Testis (tissue), 3 donors: ENCODE data around the gene LSM3. TPM values are rescaled to one million over a fixed set of nuclear protein-coding genes. Genes with fewer than 3 reads are reported as not detected.

Experiments
- DNase-seq: peaks from one replicate; pipeline ENCODE4 v3.0.0-alpha.2; 2019
- H3K27ac ChIP-seq, 2 donors: fragments of 200-600 bp; sonication (generic); one replicate each; pipeline ENCODE4 v1.5.1; 2019
- H3K27me3 ChIP-seq: fragments of 200-600 bp; sonication (generic); one replicate; pipeline ENCODE4 v1.5.1; 2019
- H3K36me3 ChIP-seq: fragments of 200-600 bp; sonication (generic); one replicate; pipeline ENCODE4 v1.5.1; 2017; ENCODE audit warnings: low read depth; ENCODE audit errors: missing control alignments
- H3K4me1 ChIP-seq: fragments of 200-600 bp; sonication (generic); one replicate; pipeline ENCODE4 v1.5.1; 2019
- H3K4me3 ChIP-seq, 2 donors: fragments of 200-600 bp; sonication (generic); one replicate each; pipeline ENCODE4 v1.5.1; 2017 to 2019
- H3K9me3 ChIP-seq: fragments of 200-600 bp; sonication (generic); one replicate; pipeline ENCODE4 v1.5.1; 2017
- POLR2A ChIP-seq: fragments of 450-650 bp; IDR thresholded peaks from one replicate; pipeline ENCODE4 v1.6.1; 2017; ENCODE audit warnings: antibody characterized with exemption, mild to moderate bottlenecking, moderate library complexity
- WGBS, 2 donors: methylation state at CpG; one replicate each; pipeline ENCODE4 v1.1.5; 2018; 5-methylcytosine and 5-hydroxymethylcytosine counted together
- intact Hi-C: fragments of 100-400 bp; cut with DNase I; formaldehyde crosslinking; loops from one replicate; pipeline ENCODE4 v1.15.1; 2023; ENCODE audit warnings: low total_unique reads
- polyA plus RNA-seq: library from polyadenylated mRNA; stranded (reverse); fragments of 350-450 nt; fragmentation: Illumina TruSeq; extraction: RNeasy Lipid Tissue Mini Kit (QIAGEN cat#74804); gene quantifications from one replicate; pipeline ENCODE4 v1.2.3, GENCODE V29; 2014; ENCODE audit warnings: low read depth, low replicate concordance; ENCODE audit not compliant: insufficient read depth
- total RNA-seq, 2 donors: library from RNA; depleted of rRNA; stranded (reverse); fragments of >200 nt; gene quantifications; one replicate each; pipeline ENCODE4 v1.2.3, GENCODE V29; 2016
- TF ChIP-seq, protein P1 (sequence below), 3 experiments: fragments of 450-650 bp in 2 of 3; fragments of 200-600 bp in 1 of 3; sonication (generic) in 1 of 3; IDR thresholded peaks; one replicate each; pipeline ENCODE4 v1.5.1; 2016 to 2019; ENCODE audit warnings: antibody characterized with exemption in 3 of 3, mild to moderate bottlenecking in 2 of 3, moderate library complexity in 1 of 3

LSM3 gene
- total and polyA plus RNA-seq, 3 donors from 2014 or later: 13.6 to 21.2 (median 14.9) TPM

- intact Hi-C loops: no loop called here
- H3K27me3 ChIP-seq: no peaks in the 10 kb centered on the region
- no peaks in the 10 kb centered on the region for H3K36me3 ChIP-seq
Observed at GRCh38 chr3:14169871-14170270, 8.7 kb upstream of the LSM3 start.

DNA sequence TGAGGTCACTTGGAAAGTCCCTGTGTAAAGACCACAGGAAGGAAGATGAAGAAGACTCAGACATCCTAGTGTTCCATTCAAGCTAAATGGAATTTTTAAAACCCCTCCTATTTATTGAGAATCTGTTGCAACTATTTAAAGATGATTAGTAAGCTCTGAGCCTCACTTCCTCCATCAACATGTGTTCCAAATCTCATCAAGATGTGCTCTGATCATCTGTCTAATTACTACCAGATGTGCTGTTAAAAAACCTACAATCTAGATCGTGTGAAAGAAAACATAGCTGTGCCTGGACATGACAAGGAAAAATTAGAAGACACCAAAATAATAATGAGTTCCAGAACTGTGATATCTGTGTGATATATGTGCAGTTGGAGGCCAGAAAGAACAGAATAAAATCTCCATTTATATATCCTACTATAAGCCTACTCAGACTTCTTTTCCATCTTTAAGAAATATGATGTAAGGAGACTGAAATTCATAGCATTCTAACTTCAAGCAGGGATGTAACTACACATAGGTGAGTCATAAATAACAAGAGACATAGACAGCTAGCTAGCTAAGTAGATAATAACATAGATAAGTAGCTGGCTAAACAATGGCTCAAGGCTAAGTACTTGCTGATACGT is 8.0 kb upstream of the LSM3 start:
- intact Hi-C loops: no loop called here
- no peak overlapping the region for H3K27ac ChIP-seq
- no peak overlapping the region for H3K4me3 ChIP-seq
- no peaks in the 10 kb centered on the region for H3K36me3 ChIP-seq
- WGBS, 2 donors: 66 to 73% methylated on average over 2 of the region's 2 CpGs
- H3K27me3 ChIP-seq: no peaks in the 10 kb centered on the region
- no peak for TF ChIP-seq POLR2A
- TF ChIP-seq, protein P1, sequence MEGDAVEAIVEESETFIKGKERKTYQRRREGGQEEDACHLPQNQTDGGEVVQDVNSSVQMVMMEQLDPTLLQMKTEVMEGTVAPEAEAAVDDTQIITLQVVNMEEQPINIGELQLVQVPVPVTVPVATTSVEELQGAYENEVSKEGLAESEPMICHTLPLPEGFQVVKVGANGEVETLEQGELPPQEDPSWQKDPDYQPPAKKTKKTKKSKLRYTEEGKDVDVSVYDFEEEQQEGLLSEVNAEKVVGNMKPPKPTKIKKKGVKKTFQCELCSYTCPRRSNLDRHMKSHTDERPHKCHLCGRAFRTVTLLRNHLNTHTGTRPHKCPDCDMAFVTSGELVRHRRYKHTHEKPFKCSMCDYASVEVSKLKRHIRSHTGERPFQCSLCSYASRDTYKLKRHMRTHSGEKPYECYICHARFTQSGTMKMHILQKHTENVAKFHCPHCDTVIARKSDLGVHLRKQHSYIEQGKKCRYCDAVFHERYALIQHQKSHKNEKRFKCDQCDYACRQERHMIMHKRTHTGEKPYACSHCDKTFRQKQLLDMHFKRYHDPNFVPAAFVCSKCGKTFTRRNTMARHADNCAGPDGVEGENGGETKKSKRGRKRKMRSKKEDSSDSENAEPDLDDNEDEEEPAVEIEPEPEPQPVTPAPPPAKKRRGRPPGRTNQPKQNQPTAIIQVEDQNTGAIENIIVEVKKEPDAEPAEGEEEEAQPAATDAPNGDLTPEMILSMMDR (IDR thresholded peaks at IDR 0.05): no peak
- DNase-seq: no peak
- no peaks in the 10 kb centered on the region for H3K4me1 ChIP-seq
- no peaks in the 10 kb centered on the region for H3K9me3 ChIP-seq

More at GRCh38 chr3:14169871-14170270, 8.7 kb upstream of the LSM3 start:
- no peak overlapping the region for H3K27ac ChIP-seq
- no peak overlapping the region for H3K4me3 ChIP-seq
- no peak for TF ChIP-seq POLR2A
- TF ChIP-seq, protein P1 (IDR thresholded peaks at IDR 0.05): no peak
- no peaks in the 10 kb centered on the region for H3K4me1 ChIP-seq
- no peaks in the 10 kb centered on the region for H3K9me3 ChIP-seq
- DNase-seq: no peak

- Histone ChIP-seq H3K27me3 (no peaks in the 10 kb centered on the region), H3K9me3 (no peaks in the 10 kb centered on the region), H3K27ac (no peak overlapping the region), H3K4me3 (no peak overlapping the region), H3K36me3 (no peaks in the 10 kb centered on the region), H3K4me1 (peaks cover 5% of the 10 kb centered on the region)
- DNase-seq: no peak
- WGBS, 2 donors: 83 to 94% methylated on average over 5 of the region's 5 CpGs
- intact Hi-C loops: no loop called here
- TF ChIP-seq, protein P1 (IDR thresholded peaks at IDR 0.05): no peak
- no peak for TF ChIP-seq POLR2A
Observed at GRCh38 chr3:14172496-14172895, 6.1 kb upstream of the LSM3 start.

DNA sequence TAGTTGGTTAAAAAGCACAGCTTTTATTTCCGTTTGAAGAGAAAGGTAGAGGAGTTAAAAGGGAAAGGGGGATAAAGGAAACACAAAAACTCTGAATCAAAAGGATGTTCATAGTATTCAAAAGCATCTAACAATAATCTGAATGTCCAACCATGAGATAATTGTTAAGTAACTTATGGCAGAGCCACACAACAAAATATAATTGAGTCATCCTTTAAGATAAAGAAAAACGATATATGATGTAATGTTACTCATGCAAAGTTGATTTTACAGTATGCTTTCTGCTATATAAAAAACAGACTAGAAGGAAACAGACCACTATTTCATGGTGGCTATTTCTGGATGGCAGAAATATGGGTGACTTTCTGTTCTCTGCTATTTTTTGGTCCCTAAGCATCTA is 4.1 kb upstream of the LSM3 start:
- intact Hi-C loops: no loop called here
- 72 to 80% methylated on average over 2 of the region's 2 CpGs for WGBS, 2 donors
- no peak overlapping the region for H3K27ac ChIP-seq
- peaks cover 14% of the 10 kb centered on the region for H3K4me1 ChIP-seq
- H3K27me3 ChIP-seq: no peaks in the 10 kb centered on the region
- no peaks in the 10 kb centered on the region for H3K36me3 ChIP-seq
- no peaks in the 10 kb centered on the region for H3K9me3 ChIP-seq
- no peak for TF ChIP-seq POLR2A
- TF ChIP-seq, protein P1 (IDR thresholded peaks at IDR 0.05): no peak
- no peak for DNase-seq
- no peak overlapping the region for H3K4me3 ChIP-seq

GRCh38 chr3:14175383-14176037 is 3.1 kb upstream of the LSM3 start:
- H3K27ac ChIP-seq: no peak overlapping the region
- H3K9me3 ChIP-seq: no peaks in the 10 kb centered on the region
- H3K27me3 ChIP-seq: no peaks in the 10 kb centered on the region
- peaks cover 14% of the 10 kb centered on the region for H3K4me1 ChIP-seq
- 59 to 68% methylated on average over 3 of the region's 3 CpGs for WGBS, 2 donors
- no peak for TF ChIP-seq POLR2A
- intact Hi-C loops: no loop called here
- no peaks in the 10 kb centered on the region for H3K36me3 ChIP-seq
- DNase-seq: no peak
- no peak overlapping the region for H3K4me3 ChIP-seq
